Breast epithelium (tissue), 3 donors: ENCODE measurements around the gene MRPS25.

Source experiments
- POLR2A ChIP-seq: fragments of 450-650 bp; IDR thresholded peaks from one replicate; pipeline ENCODE4 v1.6.1; 2016; ENCODE audit warnings: antibody characterized with exemption, mild to moderate bottlenecking, moderate library complexity
- POLR2AphosphoS5 ChIP-seq, 3 donors: sonication (generic); formaldehyde crosslinking; IDR thresholded peaks; one replicate each; pipeline ENCODE4 v1.6.1; 2017; ENCODE audit warnings: antibody characterized with exemption in 3 of 3
- TF ChIP-seq, protein P1 (sequence below), 3 donors: fragments of 450-650 bp; IDR thresholded peaks; one replicate each; pipeline ENCODE4 v1.5.1; 2016 to 2017; ENCODE audit warnings: antibody characterized with exemption in 3 of 3, mild to moderate bottlenecking in 3 of 3, moderate library complexity in 3 of 3

DNA sequence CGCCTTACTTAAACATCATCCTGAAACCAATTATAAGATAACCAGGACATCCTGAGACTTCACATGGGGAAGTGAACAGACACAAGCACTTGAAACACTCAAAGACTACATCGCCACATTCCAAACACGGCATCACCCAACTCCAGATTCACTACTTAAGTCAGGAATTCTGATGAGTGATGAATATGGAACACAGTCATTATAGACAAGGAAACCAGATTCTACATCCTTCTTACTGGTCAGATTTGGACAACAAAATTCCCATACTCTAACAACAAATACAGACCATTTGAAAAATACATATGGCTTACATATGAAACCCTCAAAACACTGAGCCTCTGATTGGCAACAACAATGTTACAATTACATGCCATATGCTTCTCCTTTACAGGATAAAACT lies 46.9 kb upstream of the MRPS25 start:
- TF ChIP-seq, protein P1, sequence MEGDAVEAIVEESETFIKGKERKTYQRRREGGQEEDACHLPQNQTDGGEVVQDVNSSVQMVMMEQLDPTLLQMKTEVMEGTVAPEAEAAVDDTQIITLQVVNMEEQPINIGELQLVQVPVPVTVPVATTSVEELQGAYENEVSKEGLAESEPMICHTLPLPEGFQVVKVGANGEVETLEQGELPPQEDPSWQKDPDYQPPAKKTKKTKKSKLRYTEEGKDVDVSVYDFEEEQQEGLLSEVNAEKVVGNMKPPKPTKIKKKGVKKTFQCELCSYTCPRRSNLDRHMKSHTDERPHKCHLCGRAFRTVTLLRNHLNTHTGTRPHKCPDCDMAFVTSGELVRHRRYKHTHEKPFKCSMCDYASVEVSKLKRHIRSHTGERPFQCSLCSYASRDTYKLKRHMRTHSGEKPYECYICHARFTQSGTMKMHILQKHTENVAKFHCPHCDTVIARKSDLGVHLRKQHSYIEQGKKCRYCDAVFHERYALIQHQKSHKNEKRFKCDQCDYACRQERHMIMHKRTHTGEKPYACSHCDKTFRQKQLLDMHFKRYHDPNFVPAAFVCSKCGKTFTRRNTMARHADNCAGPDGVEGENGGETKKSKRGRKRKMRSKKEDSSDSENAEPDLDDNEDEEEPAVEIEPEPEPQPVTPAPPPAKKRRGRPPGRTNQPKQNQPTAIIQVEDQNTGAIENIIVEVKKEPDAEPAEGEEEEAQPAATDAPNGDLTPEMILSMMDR (IDR thresholded peaks at IDR 0.05), result no peak
- TF ChIP-seq POLR2A (no peak), POLR2AphosphoS5 (IDR thresholded peaks at IDR 0.05) (no peak)
